Caco-2 (cell line): ENCODE results near the gene MYB. TPM values are rescaled to one million over a fixed set of nuclear protein-coding genes. Genes with fewer than 3 reads are reported as not detected.

Experiments used
- BruUV-seq: library from RNA; stranded (reverse); fragments of 400-500 nt; replicated peaks from 2 replicates; lab custom pipeline; 2021; lab: Mats Ljungman, UMichigan
- CTCF ChIA-PET: fragments of 300-600 bp; sonication (Branson Sonifier 250); formaldehyde crosslinking; loops from one replicate; lab custom pipeline; 2022; ENCODE audit warnings: antibody characterized with exemption; lab: Charles Lee
- POLR2A ChIA-PET: fragments of 300-600 bp; sonication (Branson Sonifier 250); formaldehyde crosslinking; loops from one replicate; lab custom pipeline; 2022; ENCODE audit warnings: antibody characterized with exemption; lab: Charles Lee
- DNase-seq, 2 experiments: peaks; one replicate each; pipeline versions ENCODE4 v3.0.0 to v3.0.0-alpha.2; 2020 to 2022
- H3K27me3 ChIP-seq: replicated peaks from 2 replicates; pipeline ENCODE4 v1.6.0; 2011; ENCODE audit warnings: low read length; ENCODE audit not compliant: control insufficient read depth, insufficient read depth
- H3K36me3 ChIP-seq: 2 replicates; pipeline ENCODE4 v1.5.1; 2011; ENCODE audit warnings: low read length; ENCODE audit not compliant: control insufficient read depth, insufficient read depth
- H3K4me1 ChIP-seq: fragments of 250-450 bp; sonication (Bioruptor Pico); 2 replicates; pipeline ENCODE4 v1.5.1; 2020; ENCODE audit warnings: mild to moderate bottlenecking
- H3K4me3 ChIP-seq: 2 replicates; pipeline ENCODE4 v1.5.1; 2011; ENCODE audit warnings: low read depth, mild to moderate bottlenecking, control low read depth, low read length
- H3K9me3 ChIP-seq: fragments of 250-450 bp; sonication (Bioruptor Pico); 2 replicates; pipeline ENCODE4 v1.5.1; 2020; ENCODE audit warnings: mild to moderate bottlenecking, moderate library complexity
- H3K27ac Mint-ChIP-seq: one replicate; pipeline ENCODE4 v1.8.0; 2022; ENCODE audit warnings: mixed read lengths; ENCODE audit not compliant: unreplicated experiment
- H3K27me3 Mint-ChIP-seq: one replicate; pipeline ENCODE4 v1.8.0; 2022; ENCODE audit warnings: mixed read lengths; ENCODE audit not compliant: insufficient read depth, unreplicated experiment
- H3K36me3 Mint-ChIP-seq: one replicate; pipeline ENCODE4 v1.8.0; 2022; ENCODE audit warnings: mild to moderate bottlenecking, mixed read lengths; ENCODE audit not compliant: insufficient read depth, unreplicated experiment
- H3K4me1 Mint-ChIP-seq: one replicate; pipeline ENCODE4 v1.8.0; 2022; ENCODE audit warnings: low read depth, mixed read lengths; ENCODE audit not compliant: unreplicated experiment
- H3K4me3 Mint-ChIP-seq: one replicate; pipeline ENCODE4 v1.8.0; 2022; ENCODE audit warnings: mild to moderate bottlenecking, moderate library complexity, mixed read lengths; ENCODE audit not compliant: unreplicated experiment
- H3K9me3 Mint-ChIP-seq: one replicate; pipeline ENCODE4 v1.8.0; 2022; ENCODE audit warnings: mixed read lengths; ENCODE audit not compliant: unreplicated experiment
- intact Hi-C: fragments of 100-400 bp; cut with micrococcal nuclease; formaldehyde crosslinking; loops from one replicate; pipeline ENCODE4 v1.10.0; 2022; ENCODE audit not compliant: unreplicated experiment
- total RNA-seq: library from RNA; stranded (reverse); gene quantifications from 2 replicates; pipeline ENCODE4 v1.2.3, GENCODE V29; 2022
- TF ChIP-seq, protein P1 (sequence below), 2 experiments: fragments of 200-600 bp in 1 of 2; IDR thresholded peaks; 1 replicate in 1 of 2; 2 replicates in 1 of 2; pipeline versions ENCODE4 v1.5.1 to v1.8.0; 2011 to 2022; ENCODE audit warnings: antibody characterized with exemption in 1 of 2, control low read depth in 1 of 2, inconsistent platforms in 1 of 2, low read depth in 1 of 2, low read length in 1 of 2, mild to moderate bottlenecking in 1 of 2, moderate library complexity in 1 of 2; ENCODE audit not compliant: insufficient read depth in 1 of 2, severe bottlenecking in 1 of 2, unreplicated experiment in 1 of 2

The MYB gene
- total RNA-seq, 1 experiment from 2014 or later = 2.7 TPM

DNA sequence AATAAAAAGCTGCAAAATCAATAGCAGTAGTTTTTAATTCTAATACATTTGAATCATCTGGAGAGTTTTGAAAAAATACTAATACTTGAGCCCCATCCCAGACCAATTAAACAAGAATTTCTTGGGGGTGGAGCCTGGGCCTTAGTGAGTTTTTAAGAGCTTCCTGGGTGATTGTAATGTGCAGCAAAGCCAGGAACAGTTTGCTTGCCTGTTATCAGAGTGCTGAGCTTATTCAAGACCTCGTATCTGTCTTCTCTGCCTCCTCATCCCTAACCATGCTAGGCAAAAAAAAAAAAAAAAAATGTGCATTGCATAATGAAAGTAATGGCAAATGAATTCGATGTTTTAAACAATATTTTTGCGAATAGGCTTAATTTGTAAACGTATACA is 36.4 kb upstream of the MYB start:
- Histone ChIP-seq H3K4me3 (no peak overlapping the region), H3K27me3 (no peaks in the 10 kb centered on the region), H3K4me1 (no peaks in the 10 kb centered on the region), H3K36me3 (no peaks in the 10 kb centered on the region), H3K9me3 (no peaks in the 10 kb centered on the region)
- CTCF ChIA-PET = interaction anchor here (0.7 to 1.5 kb wide), 4 partner anchors 12 to 267 kb away, joined by 3 to 5 read pairs (median 4); no protein-coding TSS in a partner anchor
- intact Hi-C loops = loop anchor here (1.0 kb wide), 4 partner anchors 39 to 295 kb away; no protein-coding TSS in a partner anchor
- no peak for DNase-seq
- Mint-ChIP-seq H3K36me3 (no peaks in the 10 kb centered on the region), H3K4me3 (no peak overlapping the region), H3K27ac (no peak overlapping the region), H3K4me1 (no peaks in the 10 kb centered on the region), H3K27me3 (no peaks in the 10 kb centered on the region), H3K9me3 (no peaks in the 10 kb centered on the region)
- POLR2A ChIA-PET = no interaction called here
- TF ChIP-seq, protein P1, sequence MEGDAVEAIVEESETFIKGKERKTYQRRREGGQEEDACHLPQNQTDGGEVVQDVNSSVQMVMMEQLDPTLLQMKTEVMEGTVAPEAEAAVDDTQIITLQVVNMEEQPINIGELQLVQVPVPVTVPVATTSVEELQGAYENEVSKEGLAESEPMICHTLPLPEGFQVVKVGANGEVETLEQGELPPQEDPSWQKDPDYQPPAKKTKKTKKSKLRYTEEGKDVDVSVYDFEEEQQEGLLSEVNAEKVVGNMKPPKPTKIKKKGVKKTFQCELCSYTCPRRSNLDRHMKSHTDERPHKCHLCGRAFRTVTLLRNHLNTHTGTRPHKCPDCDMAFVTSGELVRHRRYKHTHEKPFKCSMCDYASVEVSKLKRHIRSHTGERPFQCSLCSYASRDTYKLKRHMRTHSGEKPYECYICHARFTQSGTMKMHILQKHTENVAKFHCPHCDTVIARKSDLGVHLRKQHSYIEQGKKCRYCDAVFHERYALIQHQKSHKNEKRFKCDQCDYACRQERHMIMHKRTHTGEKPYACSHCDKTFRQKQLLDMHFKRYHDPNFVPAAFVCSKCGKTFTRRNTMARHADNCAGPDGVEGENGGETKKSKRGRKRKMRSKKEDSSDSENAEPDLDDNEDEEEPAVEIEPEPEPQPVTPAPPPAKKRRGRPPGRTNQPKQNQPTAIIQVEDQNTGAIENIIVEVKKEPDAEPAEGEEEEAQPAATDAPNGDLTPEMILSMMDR (IDR thresholded peaks at IDR 0.05; ENCODE audit: insufficient read depth in 1 of 2, low read depth in 1 of 2, low read length in 1 of 2, severe bottlenecking in 1 of 2, unreplicated experiment in 1 of 2) = no peak
- no TSS peak for BruUV-seq

DNA sequence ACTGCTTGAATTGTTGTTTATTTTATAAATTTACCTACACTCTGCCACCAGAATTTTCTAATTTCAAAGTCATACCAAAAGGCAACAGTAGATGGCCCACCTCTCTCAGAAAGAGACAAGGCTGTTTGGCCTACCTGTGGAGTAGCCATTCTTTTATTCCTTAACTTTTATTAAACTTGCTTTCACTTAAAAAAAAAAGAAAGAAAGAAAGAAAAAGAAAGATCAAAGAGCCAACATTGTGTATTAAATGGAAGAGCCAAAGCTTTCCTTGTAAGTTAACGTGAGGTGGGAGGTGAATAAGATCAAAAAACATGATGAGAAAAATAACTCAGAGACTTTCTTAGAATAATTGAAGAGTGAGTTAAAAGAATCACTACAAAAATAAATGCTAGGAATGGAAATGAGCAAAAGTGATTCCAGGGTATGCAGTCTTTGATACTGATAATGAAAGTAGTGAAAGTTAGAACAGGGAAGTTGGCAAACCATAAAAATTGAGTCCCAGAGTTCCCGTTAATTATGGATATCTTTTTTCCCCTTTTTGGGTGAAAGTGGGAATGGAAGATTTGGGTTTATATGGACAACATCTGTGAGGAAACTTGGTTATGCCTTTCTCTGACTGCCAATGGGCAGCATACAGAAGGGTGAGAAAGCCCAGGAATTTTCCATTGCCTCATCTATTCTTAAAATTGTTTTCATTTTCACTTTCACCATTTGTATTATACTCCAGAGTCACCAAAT is 35.9 kb upstream of the MYB start:
- H3K9me3 ChIP-seq = no peaks in the 10 kb centered on the region
- Mint-ChIP-seq H3K27me3 (no peaks in the 10 kb centered on the region), H3K27ac (no peak overlapping the region), H3K36me3 (no peaks in the 10 kb centered on the region), H3K4me3 (no peak overlapping the region), H3K9me3 (no peaks in the 10 kb centered on the region), H3K4me1 (no peaks in the 10 kb centered on the region)
- no peak overlapping the region for H3K4me3 ChIP-seq
- DNase-seq = peak in 1 of 2 experiments; percentile 30
- no TSS peak for BruUV-seq
- POLR2A ChIA-PET = no interaction called here
- intact Hi-C loops = loop anchor here (1.0 kb wide), 4 partner anchors 38 to 294 kb away; no protein-coding TSS in a partner anchor
- H3K4me1 ChIP-seq = no peaks in the 10 kb centered on the region
- TF ChIP-seq, protein P1 (IDR thresholded peaks at IDR 0.05; ENCODE audit: insufficient read depth in 1 of 2, low read depth in 1 of 2, low read length in 1 of 2, severe bottlenecking in 1 of 2, unreplicated experiment in 1 of 2) = peak; percentile 48 to 57
- no peaks in the 10 kb centered on the region for H3K36me3 ChIP-seq
- CTCF ChIA-PET = interaction anchor here (0.7 to 1.5 kb wide), 4 partner anchors 11 to 267 kb away, joined by 3 to 5 read pairs (median 4); no protein-coding TSS in a partner anchor
- no peaks in the 10 kb centered on the region for H3K27me3 ChIP-seq

DNA sequence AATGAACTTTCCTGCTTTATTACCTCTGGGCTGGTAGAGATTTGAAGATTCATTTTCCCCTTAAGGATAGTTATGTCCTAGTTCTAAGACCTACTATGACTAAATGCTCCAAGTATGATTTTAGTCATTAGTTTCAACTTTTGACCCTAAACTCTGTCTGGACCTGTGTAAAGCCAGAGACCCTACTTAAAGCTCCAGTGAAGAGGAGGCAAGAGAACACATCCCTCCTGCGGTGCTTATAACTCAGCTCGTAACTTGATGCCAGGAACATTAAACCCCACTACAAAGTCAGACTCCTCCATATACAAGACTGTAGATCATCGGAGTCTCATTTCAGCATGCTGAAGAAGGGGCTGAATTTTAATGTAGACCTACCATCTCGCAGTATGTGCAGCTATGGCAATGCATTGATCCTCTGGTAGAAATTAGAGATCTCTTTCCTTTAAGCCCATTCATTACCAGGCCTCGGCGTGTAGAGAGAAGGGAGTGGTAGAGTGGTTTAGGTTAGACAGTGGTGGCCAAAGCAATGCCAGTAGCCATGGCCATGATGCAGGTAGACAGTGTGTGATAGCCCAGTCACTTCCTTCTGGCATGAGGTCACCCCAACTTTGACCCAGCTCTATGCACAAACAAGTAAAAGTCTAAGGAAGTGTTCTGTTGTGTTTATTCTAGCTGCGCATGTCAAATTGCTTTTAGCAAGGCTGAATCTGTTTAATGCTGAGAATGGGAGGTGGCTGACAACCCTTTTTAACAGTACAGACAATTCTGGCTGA is 34.8 kb upstream of the MYB start:
- Histone ChIP-seq H3K4me3 (no peak overlapping the region), H3K4me1 (no peaks in the 10 kb centered on the region), H3K27me3 (no peaks in the 10 kb centered on the region), H3K9me3 (no peaks in the 10 kb centered on the region), H3K36me3 (no peaks in the 10 kb centered on the region)
- no peak overlapping the region for H3K27ac Mint-ChIP-seq
- H3K9me3 Mint-ChIP-seq = no peaks in the 10 kb centered on the region
- H3K36me3 Mint-ChIP-seq = no peaks in the 10 kb centered on the region
- intact Hi-C loops = no loop called here
- TF ChIP-seq, protein P1 (IDR thresholded peaks at IDR 0.05; ENCODE audit: insufficient read depth in 1 of 2, low read depth in 1 of 2, low read length in 1 of 2, severe bottlenecking in 1 of 2, unreplicated experiment in 1 of 2) = no peak
- H3K27me3 Mint-ChIP-seq = no peaks in the 10 kb centered on the region
- POLR2A ChIA-PET = no interaction called here
- BruUV-seq = no TSS peak
- no peak for DNase-seq
- CTCF ChIA-PET = interaction anchor here (0.5 kb wide), 1 partner anchor 27 kb away, joined by 4 read pairs; no protein-coding TSS in a partner anchor
- no peaks in the 10 kb centered on the region for H3K4me1 Mint-ChIP-seq
- H3K4me3 Mint-ChIP-seq = no peak overlapping the region
